ENCODE measurements around the gene PAXX.

DNA sequence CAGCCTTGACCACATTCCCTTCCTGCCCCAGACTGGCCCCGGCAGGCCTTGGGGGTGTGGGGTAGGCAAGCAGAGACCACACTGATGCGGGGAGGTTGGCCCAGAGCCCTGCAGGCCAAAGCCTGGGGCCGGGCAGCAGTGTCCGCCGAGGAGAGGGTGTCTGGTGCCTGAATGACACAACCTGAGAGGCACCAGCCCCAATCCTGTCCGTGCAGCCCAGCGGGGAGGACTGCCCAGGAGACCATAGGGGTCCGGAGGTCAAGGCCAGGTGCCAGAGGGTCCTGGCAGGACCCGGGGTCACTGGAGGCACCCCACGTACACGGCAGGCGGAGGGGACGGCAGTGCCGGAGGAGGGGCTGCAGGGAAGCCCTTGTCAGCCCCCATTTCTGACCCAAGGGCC, 20.5 kb upstream of the PAXX start:
- TF ChIP-seq, protein P1, sequence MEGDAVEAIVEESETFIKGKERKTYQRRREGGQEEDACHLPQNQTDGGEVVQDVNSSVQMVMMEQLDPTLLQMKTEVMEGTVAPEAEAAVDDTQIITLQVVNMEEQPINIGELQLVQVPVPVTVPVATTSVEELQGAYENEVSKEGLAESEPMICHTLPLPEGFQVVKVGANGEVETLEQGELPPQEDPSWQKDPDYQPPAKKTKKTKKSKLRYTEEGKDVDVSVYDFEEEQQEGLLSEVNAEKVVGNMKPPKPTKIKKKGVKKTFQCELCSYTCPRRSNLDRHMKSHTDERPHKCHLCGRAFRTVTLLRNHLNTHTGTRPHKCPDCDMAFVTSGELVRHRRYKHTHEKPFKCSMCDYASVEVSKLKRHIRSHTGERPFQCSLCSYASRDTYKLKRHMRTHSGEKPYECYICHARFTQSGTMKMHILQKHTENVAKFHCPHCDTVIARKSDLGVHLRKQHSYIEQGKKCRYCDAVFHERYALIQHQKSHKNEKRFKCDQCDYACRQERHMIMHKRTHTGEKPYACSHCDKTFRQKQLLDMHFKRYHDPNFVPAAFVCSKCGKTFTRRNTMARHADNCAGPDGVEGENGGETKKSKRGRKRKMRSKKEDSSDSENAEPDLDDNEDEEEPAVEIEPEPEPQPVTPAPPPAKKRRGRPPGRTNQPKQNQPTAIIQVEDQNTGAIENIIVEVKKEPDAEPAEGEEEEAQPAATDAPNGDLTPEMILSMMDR (IDR thresholded peaks at IDR 0.05; ENCODE audit: borderline replicate concordance, extremely low read depth, low read length, poor library complexity, severe bottlenecking) = no peak
- TF ChIP-seq EZH2 (IDR thresholded peaks at IDR 0.05; ENCODE audit: borderline replicate concordance, low read depth, low read length, severe bottlenecking) = no peak
